Limb (tissue), 2 donors: ENCODE results near the gene FLRT1.

Experiments used
- DNase-seq, 2 donors: peaks; one replicate each; pipeline ENCODE4 v3.0.0-alpha.2; 2016; ENCODE audit errors: extremely low spot score in 2 of 2

FLRT1 gene

GRCh38 chr11:64025205-64025604 lies 10.5 kb upstream of the FLRT1 start:
- no peak for DNase-seq

GRCh38 chr11:64026575-64027205 lies 9.0 kb upstream of the FLRT1 start:
- DNase-seq = no peak

DNA sequence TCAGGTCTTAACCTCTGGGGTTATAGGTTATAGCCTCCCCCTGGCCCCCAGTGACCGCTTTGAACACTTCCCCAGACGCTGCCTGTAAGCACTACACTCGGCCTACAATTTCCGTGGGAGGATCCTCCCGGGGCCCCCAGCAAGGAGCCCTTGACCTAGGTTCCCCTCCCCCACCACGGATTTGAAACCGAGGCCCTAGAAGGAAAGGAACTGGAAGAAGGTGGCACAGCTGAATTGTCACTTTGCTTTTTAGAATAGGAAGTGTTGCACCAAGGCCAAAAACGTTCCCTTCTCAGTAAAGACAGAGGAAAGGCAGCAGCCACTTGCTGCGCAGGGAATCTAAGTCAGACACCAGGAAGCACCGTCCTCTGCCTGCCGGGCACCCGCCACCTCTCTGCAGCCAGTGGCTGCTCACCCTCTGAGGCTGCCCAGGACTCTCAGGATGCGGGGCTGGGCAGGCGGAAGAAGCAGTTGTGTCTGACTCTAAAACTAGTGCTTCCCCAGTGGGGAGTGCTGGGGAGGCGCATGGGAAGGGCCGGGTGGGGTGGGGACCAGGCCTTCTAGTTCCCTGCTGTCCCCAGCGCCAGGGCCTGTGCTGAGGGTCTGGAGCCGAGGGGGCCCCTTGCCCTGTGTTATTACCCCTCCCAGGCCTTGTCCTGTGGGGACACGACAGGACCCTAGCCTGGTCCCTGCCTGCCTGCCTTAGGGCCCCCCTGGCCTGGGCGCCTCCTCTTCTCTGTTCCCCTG lies 7.9 kb upstream of the FLRT1 start:
- DNase-seq = peak in 1 of 2 donors; percentile 38

GRCh38 chr11:64028398-64029115 lies 7.2 kb upstream of the FLRT1 start:
- DNase-seq = peak; percentile 56 to 84

GRCh38 chr11:64029773-64030172 lies 6.0 kb upstream of the FLRT1 start:
- DNase-seq = no peak

DNA sequence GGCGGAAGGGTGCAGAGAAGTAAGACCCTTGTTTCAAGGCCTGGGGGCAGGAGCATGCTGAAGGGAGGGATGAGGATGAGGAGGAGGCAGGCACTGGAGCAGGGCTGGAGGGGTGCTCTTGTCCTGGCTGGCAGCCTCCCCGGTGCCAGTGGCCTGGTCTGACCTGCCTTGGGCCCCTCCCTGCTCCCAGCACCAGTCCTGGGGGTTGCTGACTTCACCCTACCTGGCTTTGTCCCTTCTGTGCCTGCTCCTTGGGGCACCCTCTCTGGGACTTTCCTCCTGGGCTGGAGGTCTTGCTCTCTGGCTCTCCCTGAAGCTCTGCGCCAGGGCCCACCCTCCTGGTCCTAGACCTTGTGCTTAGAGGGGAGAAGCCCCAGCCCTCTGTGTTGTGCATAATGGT lies 4.7 kb upstream of the FLRT1 start:
- DNase-seq = no peak

- DNase-seq = no peak
Measured at GRCh38 chr11:64032050-64032449, 3.7 kb upstream of the FLRT1 start.

- no peak for DNase-seq
Measured at GRCh38 chr11:64034411-64034811, 1.3 kb upstream of the FLRT1 start.

DNA sequence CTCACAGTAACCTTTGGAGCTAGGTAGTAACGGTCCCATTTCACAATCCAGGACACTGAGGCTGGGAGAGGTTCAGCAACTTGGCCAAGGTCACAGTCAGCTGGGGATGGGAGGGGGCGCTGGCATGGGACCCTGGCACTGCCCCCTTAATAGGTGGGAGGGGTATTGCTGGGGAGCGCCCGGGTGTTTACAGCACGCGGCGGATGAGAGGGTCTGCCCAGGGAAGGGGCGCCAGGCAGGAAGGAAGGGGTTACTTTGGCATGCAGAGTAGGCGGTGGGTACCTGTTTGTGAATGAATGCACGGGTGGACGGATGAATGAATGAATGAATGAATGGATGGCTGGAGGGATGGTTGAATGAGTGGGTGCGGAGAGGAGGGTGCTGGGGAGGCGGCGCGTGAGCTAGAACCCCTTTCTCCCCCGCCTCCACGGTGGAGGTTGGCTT lies 628 bp upstream of the FLRT1 start:
- DNase-seq = no peak

GRCh38 chr11:64036087-64037026 lies 626 bp downstream of the FLRT1 start:
- DNase-seq = peak in 1 of 2 donors; percentile 67

DNA sequence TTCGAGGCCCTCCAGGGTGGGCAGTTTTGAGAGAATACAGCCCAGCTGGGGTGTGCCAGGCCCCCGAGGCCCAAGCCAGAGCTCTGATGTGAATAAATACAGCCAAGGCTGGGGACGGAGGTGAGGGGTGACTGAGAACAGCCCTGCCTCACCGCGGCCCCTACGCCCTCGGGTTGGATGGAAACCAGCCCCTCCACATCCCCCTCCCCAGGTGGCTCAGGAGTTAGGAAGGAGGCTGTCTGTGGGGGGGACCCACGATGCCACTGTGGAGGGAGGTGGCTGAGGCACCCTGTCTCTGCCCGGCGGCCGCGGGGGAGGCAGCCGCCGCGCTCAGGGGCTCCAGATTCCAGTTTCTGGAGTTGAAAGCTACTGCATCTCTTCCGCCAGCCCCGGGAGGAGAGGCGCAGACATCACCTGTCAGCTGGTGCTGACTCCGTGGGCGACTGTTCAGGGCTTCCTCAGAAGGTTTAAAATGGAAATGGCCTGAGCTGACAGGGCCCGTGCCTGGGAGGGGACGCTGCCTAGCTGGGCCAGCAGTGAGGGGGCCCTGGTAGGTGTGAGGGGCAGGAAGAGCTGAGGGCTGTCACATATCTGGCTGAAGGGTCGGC lies 1.4 kb downstream of the FLRT1 start:
- no peak for DNase-seq

DNA sequence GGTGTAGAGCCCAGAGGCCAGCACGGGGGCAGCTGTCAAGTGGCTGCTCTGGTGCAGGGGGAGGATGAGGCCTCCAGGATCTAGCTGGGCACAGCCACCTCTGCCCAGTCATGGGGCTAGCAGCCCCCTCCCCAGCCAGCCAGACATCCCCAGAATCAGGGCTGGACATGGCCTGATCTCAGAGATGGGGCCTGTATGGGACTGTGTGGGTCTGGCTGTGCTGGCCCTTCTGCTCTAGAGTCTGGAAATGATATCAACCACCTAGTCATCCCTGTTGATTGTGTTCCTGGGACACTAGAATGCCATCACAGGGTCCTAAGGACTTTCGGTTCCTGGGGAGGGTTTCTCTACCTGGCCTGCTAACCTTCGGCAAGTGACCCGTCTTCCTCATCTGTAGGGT lies 2.8 kb downstream of the FLRT1 start:
- DNase-seq = no peak

- DNase-seq = no peak
Measured at GRCh38 chr11:64039012-64039665, 3.4 kb downstream of the FLRT1 start.

GRCh38 chr11:64040684-64041322 lies 5.1 kb downstream of the FLRT1 start:
- no peak for DNase-seq

DNA sequence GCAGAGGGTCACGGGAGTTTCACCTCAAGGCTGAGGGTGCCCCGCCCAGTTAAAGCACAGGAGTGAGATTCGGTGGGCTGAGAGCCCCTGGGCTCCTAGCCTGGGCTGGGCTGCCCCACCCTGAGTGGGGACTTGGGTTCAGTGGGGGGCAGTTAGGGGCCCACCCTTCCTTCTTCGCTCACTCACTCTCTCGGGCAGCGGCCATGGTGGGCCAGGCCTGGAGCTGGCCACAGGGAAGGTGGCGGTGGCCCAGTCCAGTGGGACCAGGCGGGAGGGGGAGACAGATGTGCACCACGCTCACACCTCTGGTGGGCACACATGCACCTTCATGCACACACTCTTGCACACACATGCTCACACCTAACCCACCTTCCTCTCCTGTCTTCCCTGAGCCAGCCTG lies 6.1 kb downstream of the FLRT1 start:
- no peak for DNase-seq

- DNase-seq = no peak
Measured at GRCh38 chr11:64042301-64042700, 6.6 kb downstream of the FLRT1 start.

DNA sequence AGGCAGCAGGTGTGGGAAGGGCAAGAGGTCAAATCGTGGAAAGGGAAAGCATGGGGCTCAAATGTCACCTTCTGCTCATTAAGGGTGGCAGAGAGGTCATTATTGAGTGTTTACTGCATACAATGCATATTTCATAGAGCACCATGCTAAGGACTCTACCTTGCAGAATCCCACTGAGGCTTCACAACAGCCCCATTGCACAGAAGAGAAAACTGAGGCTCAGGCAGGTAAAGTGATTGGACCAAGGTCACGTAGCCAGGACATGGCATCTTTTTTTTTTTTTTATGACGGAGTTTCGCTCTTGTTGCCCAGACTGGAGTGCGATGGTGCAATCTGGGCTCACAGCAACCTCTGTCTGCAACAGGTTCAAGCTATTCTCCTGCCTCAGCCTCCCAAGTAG lies 7.8 kb downstream of the FLRT1 start:
- DNase-seq = no peak

DNA sequence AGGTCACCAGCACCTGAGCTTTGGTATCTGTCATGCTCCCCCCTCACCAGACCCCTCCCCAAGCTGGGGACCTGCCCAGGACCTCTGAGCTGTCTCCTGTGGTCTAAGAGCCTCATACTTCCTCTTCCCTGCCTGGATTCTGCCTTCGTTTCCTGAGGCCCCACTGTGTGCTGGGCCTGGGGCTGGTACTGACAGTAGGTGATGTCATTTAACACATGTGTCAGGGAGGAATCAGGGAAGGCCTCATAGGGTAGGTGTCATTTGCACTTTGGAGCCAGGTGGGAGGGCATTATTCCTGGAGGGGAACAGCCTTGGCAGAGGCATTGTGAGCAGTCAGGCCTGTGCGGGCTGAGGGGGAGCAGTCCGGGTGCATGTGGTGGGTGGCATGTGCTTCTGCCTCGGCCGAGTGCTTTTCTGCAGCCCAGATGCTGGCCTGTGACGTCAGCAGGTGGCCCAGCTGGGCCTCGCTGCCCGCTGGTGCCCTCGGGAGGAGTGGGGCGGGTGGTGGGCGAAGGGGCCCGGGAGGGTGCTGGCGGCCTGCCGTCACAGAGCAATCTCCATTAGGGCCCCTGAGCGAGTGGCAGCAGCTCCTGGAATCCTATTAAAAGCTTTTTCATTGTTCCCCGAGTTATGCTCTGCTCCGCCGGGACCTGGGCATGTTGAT lies 9.1 kb downstream of the FLRT1 start:
- peak in 1 of 2 donors; percentile 67 for DNase-seq

DNA sequence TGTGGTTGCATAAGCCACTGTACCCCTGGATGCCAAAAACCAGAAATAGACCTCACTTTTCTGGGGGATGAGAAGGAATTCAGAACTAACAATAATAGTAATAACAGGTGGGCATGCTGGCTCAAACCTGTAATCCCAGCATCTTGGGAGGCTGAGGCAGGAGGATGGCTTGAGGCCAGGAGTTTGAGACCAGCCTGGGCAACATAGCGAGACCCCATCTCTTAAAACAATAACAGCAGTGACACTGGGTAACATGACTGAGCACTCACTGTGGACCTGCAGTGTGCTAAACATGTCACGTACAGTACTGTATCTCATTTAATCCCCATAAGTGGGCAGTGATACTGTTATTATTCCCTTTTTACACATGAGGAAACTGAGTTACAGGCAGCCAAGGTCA lies 10.0 kb downstream of the FLRT1 start:
- DNase-seq = no peak
